NCI-H460 (cell line): ENCODE results near the gene GP5. TPM values are rescaled to one million over a fixed set of nuclear protein-coding genes. Genes with fewer than 3 reads are reported as not detected.

Source experiments
- DNase-seq: peaks from one replicate; pipeline ENCODE4 v3.0.0-alpha.2; 2016; ENCODE audit warnings: low read depth; ENCODE audit errors: extremely low read depth
- total RNA-seq: library from RNA; depleted of rRNA; stranded (reverse); fragments of >200 nt; shearing (Covaris generic); gene quantifications from 2 replicates; pipeline ENCODE4 v1.2.3, GENCODE V29; 2014; rRNA removed

The GP5 gene
- total RNA-seq, 1 experiment from 2014 or later: not detected

DNA sequence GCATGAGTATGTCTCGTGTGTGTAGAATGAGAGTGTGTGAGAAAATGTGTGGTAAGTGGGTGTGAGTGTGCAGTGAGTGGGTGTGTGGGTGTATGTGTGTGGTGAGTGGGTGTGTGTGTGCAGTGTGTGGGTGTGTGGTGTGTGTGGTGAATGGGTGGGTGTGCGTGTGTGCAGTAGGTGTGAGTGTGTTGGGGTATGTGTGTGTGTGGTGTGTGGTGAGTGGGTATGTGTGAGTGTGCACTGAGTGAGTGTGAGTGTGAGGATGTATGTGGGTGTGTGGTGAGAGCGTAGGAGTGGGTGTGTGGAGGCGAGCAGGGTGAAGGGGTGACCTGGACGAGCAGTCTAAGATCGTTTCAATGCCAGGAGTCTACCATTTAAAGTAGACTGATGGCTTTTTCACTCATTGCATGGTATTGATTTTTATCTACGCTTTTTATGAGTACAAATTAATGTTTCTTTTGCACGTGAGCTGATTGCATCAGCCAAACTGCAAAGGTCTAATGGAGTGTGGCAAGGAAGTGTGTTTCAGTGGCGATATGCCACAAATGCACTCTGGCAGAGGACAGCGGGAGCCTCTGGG, 46.3 kb downstream of the GP5 start:
- DNase-seq: no peak

GRCh38 chr3:194351952-194352536, 47.0 kb downstream of the GP5 start:
- DNase-seq: no peak

GRCh38 chr3:194351080-194351672, 47.9 kb downstream of the GP5 start, which contains the start of gene CPN2:
TSS of gene CPN2 (minus strand) at chr3:194351328. CDS start at chr3:194342702, 8,626 bp downstream.
- no peak for DNase-seq

DNA sequence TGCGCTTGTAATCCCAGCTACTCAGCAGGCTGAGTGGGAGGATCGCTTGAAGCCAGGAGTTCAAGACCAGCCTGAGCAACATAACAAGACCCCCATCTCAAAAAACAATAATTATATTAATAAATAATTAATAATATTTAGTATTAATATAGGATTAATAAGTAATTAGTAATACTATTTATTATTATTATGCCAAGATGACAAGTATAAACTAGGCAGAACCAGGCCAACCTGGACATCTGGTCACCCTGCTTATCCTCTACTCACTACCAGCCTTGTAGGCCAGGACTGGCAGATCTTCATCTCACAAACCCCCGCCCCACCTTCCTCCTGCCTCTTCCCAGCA, 48.4 kb downstream of the GP5 start:
- DNase-seq: no peak

GRCh38 chr3:194348354-194348753, 50.7 kb downstream of the GP5 start:
- DNase-seq: no peak

- no peak for DNase-seq
Observed at GRCh38 chr3:194346621-194347020, 52.4 kb downstream of the GP5 start.

- no peak for DNase-seq
Observed at GRCh38 chr3:194346035-194346434, 53.0 kb downstream of the GP5 start.

Other genes starting within 250 kb of the GP5 start
- not detected in 2 replicates for gene CPN2, start 47.9 kb downstream of the GP5 start, total RNA-seq
- gene LRRC15, start 29.5 kb downstream of the GP5 start, total RNA-seq: not detected in 2 replicates
- 91.5 and 101 TPM in 2 replicates for gene ATP13A3, start 87.7 kb upstream of the GP5 start, total RNA-seq
- gene TMEM44, start 234.2 kb upstream of the GP5 start, total RNA-seq: 4.9 and 5.2 TPM in 2 replicates